Measurements from ENCODE around the gene LRRC36. TPM values are rescaled to one million over a fixed set of nuclear protein-coding genes. Genes with fewer than 3 reads are reported as not detected.

Gene LRRC36
- total and polyA plus RNA-seq, 2 of the 13 experiments (the other 11 are each of a cell fraction or from before 2014, with no cell fraction given): 0.12 to 0.15 TPM

DNA sequence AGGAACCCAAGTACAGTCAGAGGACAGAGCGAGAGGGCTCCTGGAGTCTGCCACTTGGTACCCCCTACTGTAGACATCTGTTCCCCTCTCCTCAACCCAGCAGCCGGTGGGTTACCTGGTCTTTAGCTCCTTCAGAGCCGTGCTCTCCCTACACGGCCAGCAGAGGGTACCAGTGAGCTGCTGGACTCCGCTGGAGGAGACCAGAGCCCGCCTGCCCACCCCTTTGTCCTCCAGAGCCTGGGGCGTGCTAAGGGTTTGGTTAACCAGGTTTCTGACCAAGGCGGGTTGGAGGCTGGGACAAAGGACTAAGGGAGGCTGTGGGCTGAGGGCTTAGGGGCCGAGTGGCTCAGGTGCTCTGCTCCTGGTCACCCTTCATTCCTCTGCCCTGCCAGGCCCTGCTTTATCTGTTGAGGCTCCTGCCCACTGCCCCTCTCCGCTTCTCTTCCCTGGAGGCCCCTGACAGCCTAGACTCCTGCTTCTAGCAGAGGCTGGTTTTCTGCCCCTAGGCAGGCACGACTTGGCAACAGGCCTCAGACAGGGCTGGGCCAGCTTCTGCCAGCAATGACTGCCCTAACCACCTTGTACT lies 101.6 kb downstream of the LRRC36 start (continued):
- TF ChIP-seq, protein P1, sequence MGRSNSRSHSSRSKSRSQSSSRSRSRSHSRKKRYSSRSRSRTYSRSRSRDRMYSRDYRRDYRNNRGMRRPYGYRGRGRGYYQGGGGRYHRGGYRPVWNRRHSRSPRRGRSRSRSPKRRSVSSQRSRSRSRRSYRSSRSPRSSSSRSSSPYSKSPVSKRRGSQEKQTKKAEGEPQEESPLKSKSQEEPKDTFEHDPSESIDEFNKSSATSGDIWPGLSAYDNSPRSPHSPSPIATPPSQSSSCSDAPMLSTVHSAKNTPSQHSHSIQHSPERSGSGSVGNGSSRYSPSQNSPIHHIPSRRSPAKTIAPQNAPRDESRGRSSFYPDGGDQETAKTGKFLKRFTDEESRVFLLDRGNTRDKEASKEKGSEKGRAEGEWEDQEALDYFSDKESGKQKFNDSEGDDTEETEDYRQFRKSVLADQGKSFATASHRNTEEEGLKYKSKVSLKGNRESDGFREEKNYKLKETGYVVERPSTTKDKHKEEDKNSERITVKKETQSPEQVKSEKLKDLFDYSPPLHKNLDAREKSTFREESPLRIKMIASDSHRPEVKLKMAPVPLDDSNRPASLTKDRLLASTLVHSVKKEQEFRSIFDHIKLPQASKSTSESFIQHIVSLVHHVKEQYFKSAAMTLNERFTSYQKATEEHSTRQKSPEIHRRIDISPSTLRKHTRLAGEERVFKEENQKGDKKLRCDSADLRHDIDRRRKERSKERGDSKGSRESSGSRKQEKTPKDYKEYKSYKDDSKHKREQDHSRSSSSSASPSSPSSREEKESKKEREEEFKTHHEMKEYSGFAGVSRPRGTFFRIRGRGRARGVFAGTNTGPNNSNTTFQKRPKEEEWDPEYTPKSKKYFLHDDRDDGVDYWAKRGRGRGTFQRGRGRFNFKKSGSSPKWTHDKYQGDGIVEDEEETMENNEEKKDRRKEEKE (IDR thresholded peaks at IDR 0.05): no peak
- TF ChIP-seq SP2 (CRISPR knock-in tag; IDR thresholded peaks at IDR 0.05) (no peak), FOXP1 (IDR thresholded peaks at IDR 0.05) (no peak), FOXP1 (CRISPR knock-in tag; IDR thresholded peaks at IDR 0.05) (no peak), TSC22D2 (CRISPR knock-in tag; IDR thresholded peaks at IDR 0.05; ENCODE audit: borderline replicate concordance) (peak; percentile 79; the same call in 1 of the 2 replicates), ZZZ3 (CRISPR knock-in tag; IDR thresholded peaks at IDR 0.05; ENCODE audit: borderline replicate concordance) (no peak), ZNF326 (CRISPR knock-in tag; IDR thresholded peaks at IDR 0.05; ENCODE audit: borderline replicate concordance) (no peak), SYNCRIP (IDR thresholded peaks at IDR 0.05; ENCODE audit: insufficient read depth, low read depth, low read length) (no peak), ZNF263 (CRISPR knock-in tag; IDR thresholded peaks at IDR 0.05) (no peak), NR2C2 (CRISPR knock-in tag; IDR thresholded peaks at IDR 0.05; ENCODE audit: borderline replicate concordance) (no peak), ZNF383 (CRISPR knock-in tag; IDR thresholded peaks at IDR 0.05; ENCODE audit: borderline replicate concordance) (no peak), ZNF12 (CRISPR knock-in tag; IDR thresholded peaks at IDR 0.05) (no peak), HHEX (CRISPR knock-in tag; IDR thresholded peaks at IDR 0.05) (no peak), ZNF264 (CRISPR knock-in tag; IDR thresholded peaks at IDR 0.05) (no peak)
- TF ChIP-seq, protein P2, sequence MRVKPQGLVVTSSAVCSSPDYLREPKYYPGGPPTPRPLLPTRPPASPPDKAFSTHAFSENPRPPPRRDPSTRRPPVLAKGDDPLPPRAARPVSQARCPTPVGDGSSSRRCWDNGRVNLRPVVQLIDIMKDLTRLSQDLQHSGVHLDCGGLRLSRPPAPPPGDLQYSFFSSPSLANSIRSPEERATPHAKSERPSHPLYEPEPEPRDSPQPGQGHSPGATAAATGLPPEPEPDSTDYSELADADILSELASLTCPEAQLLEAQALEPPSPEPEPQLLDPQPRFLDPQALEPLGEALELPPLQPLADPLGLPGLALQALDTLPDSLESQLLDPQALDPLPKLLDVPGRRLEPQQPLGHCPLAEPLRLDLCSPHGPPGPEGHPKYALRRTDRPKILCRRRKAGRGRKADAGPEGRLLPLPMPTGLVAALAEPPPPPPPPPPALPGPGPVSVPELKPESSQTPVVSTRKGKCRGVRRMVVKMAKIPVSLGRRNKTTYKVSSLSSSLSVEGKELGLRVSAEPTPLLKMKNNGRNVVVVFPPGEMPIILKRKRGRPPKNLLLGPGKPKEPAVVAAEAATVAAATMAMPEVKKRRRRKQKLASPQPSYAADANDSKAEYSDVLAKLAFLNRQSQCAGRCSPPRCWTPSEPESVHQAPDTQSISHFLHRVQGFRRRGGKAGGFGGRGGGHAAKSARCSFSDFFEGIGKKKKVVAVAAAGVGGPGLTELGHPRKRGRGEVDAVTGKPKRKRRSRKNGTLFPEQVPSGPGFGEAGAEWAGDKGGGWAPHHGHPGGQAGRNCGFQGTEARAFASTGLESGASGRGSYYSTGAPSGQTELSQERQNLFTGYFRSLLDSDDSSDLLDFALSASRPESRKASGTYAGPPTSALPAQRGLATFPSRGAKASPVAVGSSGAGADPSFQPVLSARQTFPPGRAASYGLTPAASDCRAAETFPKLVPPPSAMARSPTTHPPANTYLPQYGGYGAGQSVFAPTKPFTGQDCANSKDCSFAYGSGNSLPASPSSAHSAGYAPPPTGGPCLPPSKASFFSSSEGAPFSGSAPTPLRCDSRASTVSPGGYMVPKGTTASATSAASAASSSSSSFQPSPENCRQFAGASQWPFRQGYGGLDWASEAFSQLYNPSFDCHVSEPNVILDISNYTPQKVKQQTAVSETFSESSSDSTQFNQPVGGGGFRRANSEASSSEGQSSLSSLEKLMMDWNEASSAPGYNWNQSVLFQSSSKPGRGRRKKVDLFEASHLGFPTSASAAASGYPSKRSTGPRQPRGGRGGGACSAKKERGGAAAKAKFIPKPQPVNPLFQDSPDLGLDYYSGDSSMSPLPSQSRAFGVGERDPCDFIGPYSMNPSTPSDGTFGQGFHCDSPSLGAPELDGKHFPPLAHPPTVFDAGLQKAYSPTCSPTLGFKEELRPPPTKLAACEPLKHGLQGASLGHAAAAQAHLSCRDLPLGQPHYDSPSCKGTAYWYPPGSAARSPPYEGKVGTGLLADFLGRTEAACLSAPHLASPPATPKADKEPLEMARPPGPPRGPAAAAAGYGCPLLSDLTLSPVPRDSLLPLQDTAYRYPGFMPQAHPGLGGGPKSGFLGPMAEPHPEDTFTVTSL (CRISPR knock-in tag; IDR thresholded peaks at IDR 0.05; ENCODE audit: borderline replicate concordance): no peak
- TF ChIP-seq, protein P3, sequence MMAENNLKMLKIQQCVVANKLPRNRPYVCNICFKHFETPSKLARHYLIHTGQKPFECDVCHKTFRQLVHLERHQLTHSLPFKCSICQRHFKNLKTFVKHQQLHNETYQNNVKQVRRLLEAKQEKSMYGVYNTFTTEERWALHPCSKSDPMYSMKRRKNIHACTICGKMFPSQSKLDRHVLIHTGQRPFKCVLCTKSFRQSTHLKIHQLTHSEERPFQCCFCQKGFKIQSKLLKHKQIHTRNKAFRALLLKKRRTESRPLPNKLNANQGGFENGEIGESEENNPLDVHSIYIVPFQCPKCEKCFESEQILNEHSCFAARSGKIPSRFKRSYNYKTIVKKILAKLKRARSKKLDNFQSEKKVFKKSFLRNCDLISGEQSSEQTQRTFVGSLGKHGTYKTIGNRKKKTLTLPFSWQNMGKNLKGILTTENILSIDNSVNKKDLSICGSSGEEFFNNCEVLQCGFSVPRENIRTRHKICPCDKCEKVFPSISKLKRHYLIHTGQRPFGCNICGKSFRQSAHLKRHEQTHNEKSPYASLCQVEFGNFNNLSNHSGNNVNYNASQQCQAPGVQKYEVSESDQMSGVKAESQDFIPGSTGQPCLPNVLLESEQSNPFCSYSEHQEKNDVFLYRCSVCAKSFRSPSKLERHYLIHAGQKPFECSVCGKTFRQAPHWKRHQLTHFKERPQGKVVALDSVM (CRISPR knock-in tag; IDR thresholded peaks at IDR 0.05): peak; percentile 91
- TF ChIP-seq, protein P4, sequence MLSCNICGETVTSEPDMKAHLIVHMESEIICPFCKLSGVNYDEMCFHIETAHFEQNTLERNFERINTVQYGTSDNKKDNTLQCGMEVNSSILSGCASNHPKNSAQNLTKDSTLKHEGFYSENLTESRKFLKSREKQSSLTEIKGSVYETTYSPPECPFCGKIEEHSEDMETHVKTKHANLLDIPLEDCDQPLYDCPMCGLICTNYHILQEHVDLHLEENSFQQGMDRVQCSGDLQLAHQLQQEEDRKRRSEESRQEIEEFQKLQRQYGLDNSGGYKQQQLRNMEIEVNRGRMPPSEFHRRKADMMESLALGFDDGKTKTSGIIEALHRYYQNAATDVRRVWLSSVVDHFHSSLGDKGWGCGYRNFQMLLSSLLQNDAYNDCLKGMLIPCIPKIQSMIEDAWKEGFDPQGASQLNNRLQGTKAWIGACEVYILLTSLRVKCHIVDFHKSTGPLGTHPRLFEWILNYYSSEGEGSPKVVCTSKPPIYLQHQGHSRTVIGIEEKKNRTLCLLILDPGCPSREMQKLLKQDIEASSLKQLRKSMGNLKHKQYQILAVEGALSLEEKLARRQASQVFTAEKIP (CRISPR knock-in tag; IDR thresholded peaks at IDR 0.05; ENCODE audit: borderline replicate concordance): no peak
